A549 (cell line): ENCODE measurements around the gene ADAMTS12.

Experiments used
- NFE2L2 ChIP-seq: fragments of 150-350 bp; conservative IDR thresholded peaks from 2 replicates; pipeline ENCODE4 v1.6.1; 2014; ENCODE audit warnings: low read length
- POLR2A ChIP-seq: IDR thresholded peaks from 2 replicates; pipeline ENCODE4 v1.6.1; 2012; ENCODE audit warnings: mild to moderate bottlenecking, low read length
- TF ChIP-seq, protein P1 (sequence below): fragments of >200 bp; sonication (Bioruptor Twin); formaldehyde crosslinking; IDR thresholded peaks from 3 replicates; pipeline ENCODE4 v1.5.1; 2016

DNA sequence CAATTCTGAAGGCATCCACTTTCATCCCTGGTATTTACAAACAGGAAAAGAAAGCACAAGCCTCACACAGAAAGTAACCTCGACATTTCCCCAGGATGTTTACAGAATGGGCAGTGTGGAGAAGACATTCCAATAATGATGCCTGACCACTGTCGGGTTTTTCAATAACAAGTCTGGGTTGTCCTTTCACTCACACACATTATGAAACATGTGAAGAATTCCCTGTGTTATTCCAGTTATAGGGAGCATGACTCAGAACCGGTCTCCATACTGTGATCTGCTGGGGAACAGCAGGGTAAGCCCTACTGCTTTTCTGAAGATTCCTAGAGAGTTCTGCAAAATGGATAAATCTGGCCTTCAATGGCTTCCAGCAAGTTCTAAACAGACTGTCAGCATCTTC, 155.3 kb downstream of the ADAMTS12 start:
- no peak for TF ChIP-seq POLR2A
- TF ChIP-seq, protein P1, sequence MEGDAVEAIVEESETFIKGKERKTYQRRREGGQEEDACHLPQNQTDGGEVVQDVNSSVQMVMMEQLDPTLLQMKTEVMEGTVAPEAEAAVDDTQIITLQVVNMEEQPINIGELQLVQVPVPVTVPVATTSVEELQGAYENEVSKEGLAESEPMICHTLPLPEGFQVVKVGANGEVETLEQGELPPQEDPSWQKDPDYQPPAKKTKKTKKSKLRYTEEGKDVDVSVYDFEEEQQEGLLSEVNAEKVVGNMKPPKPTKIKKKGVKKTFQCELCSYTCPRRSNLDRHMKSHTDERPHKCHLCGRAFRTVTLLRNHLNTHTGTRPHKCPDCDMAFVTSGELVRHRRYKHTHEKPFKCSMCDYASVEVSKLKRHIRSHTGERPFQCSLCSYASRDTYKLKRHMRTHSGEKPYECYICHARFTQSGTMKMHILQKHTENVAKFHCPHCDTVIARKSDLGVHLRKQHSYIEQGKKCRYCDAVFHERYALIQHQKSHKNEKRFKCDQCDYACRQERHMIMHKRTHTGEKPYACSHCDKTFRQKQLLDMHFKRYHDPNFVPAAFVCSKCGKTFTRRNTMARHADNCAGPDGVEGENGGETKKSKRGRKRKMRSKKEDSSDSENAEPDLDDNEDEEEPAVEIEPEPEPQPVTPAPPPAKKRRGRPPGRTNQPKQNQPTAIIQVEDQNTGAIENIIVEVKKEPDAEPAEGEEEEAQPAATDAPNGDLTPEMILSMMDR: no peak
- no peak for TF ChIP-seq NFE2L2
